ENCODE data around the gene ELAVL3.
"Not testable (repeated sequence)": the region's sequence is repeated elsewhere in the genome, so short reads cannot be mapped to it uniquely, and the experiment has no call there.

ELAVL3 gene

GRCh38 chr19:11406703-11407236 is 74.1 kb downstream of the ELAVL3 start:
- DNase-seq (ENCODE audit: low read depth in 2 of 2), result not testable (repeated sequence)

- DNase-seq (ENCODE audit: low read depth in 2 of 2), result peak in 1 of 2 donors; percentile 39
These were observed 74.8 kb downstream of the ELAVL3 start for GRCh38 chr19:11405846-11406643.

- DNase-seq (ENCODE audit: low read depth in 2 of 2), result no peak
These were observed 76.1 kb downstream of the ELAVL3 start for GRCh38 chr19:11404588-11405222.

GRCh38 chr19:11401808-11402543 is 78.9 kb downstream of the ELAVL3 start:
- no peak for DNase-seq (ENCODE audit: low read depth in 2 of 2)
